ENCODE measurements around the gene SH3GL1.
"Not testable (repeated sequence)": the region's sequence is repeated elsewhere in the genome, so short reads cannot be mapped to it uniquely, and the experiment has no call there.

The SH3GL1 gene

GRCh38 chr19:4363571-4364304 is 36.6 kb downstream of the SH3GL1 start:
- no peak for DNase-seq (ENCODE audit: low read depth in 3 of 3)

- no peak for DNase-seq (ENCODE audit: low read depth in 3 of 3)
These were observed 37.4 kb downstream of the SH3GL1 start for GRCh38 chr19:4362831-4363545.

- no peak for DNase-seq (ENCODE audit: low read depth in 3 of 3)
These were observed 38.1 kb downstream of the SH3GL1 start for GRCh38 chr19:4362101-4362828.

- no peak for DNase-seq (ENCODE audit: low read depth in 3 of 3)
These were observed 38.9 kb downstream of the SH3GL1 start for GRCh38 chr19:4361152-4362046.

DNA sequence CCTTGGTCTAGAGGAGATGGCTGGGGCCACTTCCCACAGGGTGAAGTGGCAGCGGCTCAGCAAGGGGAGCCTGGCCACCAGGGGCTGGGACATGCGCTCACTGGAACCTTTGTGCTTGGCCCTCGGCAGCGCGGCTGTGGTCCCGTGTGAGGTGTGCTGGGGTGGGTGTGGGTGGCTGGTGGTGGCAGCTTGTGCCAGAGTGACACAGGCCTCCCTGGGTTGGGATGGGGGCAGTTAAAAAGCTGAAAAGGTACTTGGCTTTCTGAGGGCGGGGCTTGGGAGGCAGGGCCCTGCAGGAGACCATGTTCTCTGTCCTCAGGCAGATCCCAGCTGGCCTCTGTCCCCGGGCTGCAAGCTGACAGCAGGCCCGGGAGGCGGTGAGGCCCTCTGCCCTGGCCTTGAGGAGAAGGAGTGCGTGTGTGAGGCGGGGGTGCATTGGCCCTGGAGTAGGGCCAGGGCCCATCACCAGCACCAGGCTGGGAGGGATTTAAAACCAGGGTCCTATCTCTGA is 39.7 kb downstream of the SH3GL1 start:
- no peak for DNase-seq (ENCODE audit: low read depth in 3 of 3)

GRCh38 chr19:4360081-4360569 is 40.2 kb downstream of the SH3GL1 start:
- no peak for DNase-seq (ENCODE audit: low read depth in 3 of 3)

DNA sequence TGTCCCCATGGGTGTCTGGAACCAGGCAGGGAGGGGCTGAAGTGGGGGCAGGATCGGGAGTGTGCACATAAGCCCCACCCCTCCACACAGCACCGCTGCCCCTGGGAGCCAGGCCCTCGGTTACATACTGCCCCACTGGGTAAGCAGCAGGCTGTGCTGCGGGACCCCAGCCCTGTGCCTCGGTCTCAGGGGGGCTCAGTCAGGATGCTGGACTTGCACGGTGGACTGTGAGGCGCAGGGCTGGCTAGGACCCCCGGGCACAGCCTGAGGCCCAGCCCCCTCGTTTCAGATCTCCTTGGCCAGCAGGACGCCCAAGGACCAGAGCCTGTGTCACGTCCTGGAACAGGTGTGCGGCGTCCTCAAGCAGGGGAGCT is 40.7 kb downstream of the SH3GL1 start:
- DNase-seq (ENCODE audit: low read depth in 3 of 3) = no peak

GRCh38 chr19:4358709-4359626 is 41.4 kb downstream of the SH3GL1 start:
- DNase-seq (ENCODE audit: low read depth in 3 of 3) = no peak

- no peak for DNase-seq (ENCODE audit: low read depth in 3 of 3)
These were observed 42.4 kb downstream of the SH3GL1 start for GRCh38 chr19:4357921-4358326.

DNA sequence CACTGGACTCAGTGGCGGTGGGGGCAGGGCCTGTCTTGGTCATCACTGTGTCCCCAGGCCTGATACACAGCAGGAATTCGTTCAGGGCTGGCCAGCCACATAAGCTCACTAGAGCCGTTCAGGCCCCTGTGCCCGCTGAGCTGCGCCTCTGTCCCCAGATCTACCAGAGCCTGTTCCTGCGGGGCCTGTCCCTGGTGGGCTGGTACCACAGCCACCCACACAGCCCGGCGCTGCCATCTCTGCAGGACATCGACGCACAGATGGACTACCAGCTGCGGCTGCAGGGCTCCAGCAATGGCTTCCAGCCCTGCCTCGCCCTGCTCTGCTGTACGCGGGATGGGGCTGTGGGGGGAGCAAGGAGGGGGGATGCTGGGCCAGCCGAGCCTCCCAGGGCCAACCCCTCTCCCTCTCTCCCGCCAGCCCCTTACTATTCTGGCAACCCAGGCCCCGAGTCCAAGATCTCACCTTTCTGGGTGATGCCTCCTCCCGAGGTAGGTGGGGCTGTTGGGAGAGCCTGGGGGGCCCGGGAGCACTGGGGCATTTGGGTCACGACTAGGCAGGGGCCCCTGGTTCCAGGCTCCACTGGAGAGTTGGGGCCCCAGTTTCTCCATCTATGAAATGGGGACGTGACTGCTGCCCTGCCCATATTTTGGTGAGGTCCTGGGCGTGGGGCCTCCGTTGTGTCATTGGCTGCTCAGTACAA is 43.1 kb downstream of the SH3GL1 start:
- no peak for DNase-seq (ENCODE audit: low read depth in 3 of 3)

GRCh38 chr19:4354897-4355296 is 45.5 kb downstream of the SH3GL1 start:
- DNase-seq (ENCODE audit: low read depth in 3 of 3) = no peak

DNA sequence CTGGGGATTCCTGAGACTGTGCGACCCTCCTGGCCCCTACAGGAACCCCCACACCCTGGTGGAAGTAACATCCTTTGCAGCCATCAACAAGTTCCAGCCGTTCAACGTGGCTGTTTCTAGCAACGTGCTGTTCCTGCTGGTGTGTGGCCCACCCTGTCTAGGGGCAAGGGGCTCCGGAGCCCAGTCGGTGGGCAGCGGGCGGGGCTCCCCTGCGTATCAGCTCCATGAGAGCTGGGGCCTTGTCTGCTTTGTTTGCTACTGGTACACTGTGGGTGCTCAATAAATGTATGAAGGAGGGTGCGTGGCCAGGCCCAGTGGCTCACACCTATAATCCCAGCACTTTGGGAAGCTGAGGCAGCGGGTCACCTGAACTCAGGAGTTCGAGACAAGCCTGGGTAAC is 46.1 kb downstream of the SH3GL1 start:
- DNase-seq (ENCODE audit: low read depth in 3 of 3) = no peak

DNA sequence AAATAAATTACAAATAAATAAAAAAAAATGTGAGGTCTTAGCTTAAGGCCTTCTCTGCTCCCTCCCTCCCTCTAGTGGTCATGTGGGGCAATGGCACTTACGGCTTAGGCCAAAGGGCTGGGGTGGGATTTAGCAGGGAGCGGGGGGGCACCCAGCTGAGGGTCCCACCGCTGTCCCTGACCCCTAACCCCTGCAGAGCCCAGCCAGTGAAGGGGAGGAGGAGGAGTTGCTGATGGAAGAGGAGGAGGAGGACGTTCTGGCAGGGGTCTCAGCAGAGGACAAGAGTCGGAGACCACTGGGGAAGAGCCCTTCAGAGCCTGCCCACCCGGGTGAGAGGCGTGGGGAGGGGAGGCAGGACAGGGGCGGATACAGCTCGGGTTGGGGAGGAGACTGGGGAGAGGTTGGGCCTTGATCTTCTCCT is 47.6 kb downstream of the SH3GL1 start:
- peak in 2 of 3 experiments; percentile 49 to 57 for DNase-seq (ENCODE audit: low read depth in 3 of 3)

- DNase-seq (ENCODE audit: low read depth in 3 of 3) = no peak
These were observed 49.6 kb downstream of the SH3GL1 start for GRCh38 chr19:4350726-4351125.

- no peak for DNase-seq (ENCODE audit: low read depth in 3 of 3)
These were observed 50.2 kb downstream of the SH3GL1 start for GRCh38 chr19:4350111-4350510.

DNA sequence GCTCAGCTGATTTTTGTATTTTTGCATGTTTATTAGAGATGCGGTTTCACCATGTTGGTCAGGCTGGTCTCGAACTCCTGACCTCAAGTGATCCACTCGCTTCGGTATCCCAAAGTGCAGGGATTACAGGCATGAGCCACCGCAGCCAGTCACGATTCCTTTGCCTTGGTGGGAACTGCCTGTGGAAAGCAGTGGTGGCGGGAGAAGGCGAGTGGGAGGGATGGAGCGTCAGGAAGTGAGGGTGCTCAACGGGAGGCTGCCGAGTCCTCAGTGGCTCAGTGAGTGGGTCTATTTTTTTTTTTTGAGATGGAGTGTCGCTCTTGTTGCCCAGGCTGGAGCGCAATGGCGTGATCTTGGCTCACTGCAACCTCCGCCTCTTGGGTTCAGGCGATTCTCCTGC is 51.1 kb downstream of the SH3GL1 start:
- not testable (repeated sequence) for DNase-seq (ENCODE audit: low read depth in 3 of 3)

DNA sequence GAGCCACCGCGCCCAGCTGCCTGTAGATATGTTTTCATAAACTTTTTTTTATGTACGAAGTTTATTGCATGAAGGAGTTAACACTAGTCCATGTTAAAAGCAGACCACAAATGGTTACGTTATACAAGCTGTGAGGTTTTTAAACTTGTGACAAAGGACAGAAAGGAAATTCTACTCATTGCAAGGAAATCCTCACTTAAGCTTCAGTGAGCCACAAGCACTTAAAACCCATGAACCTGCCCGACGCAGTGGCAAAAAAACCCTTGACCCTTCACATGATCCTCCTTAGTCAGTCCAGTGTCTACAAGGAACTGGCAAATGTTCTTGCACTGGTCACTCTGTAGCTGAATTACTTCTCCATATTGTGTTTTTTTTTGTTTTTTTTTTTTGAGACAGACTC is 52.8 kb downstream of the SH3GL1 start:
- no peak for DNase-seq (ENCODE audit: low read depth in 3 of 3)

DNA sequence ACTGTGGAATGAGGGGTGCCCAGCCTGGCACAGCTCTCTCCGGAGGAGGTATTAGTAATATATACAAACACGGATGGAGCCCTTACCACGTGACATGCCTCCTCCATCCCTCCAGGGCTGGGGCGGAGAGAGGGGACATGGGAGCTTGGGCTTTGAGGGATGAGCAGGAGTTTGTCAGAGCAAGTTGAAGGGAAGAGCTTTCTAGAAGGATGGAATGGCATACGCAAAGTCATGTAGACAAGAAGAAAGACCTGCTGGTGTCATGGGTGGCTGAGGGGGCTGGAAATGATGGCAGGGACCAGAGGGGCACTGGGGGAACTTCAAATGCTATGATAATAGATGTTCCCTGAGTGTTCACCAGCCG is 54.3 kb downstream of the SH3GL1 start:
- no peak for DNase-seq (ENCODE audit: low read depth in 3 of 3)

- no peak for DNase-seq (ENCODE audit: low read depth in 3 of 3)
These were observed 54.9 kb downstream of the SH3GL1 start for GRCh38 chr19:4345342-4346019.

All from stimulated activated CD4-positive, alpha-beta T cell treated with anti-CD3 and anti-CD28 coated beads, TNF-alpha, amount 100 ng/mL, for 24 hours (primary cell).